NCI-H1417 treated with DMSO at 0.1 percent for 48 hours (cell line): ENCODE data around the gene C2orf81.
"Not testable (repeated sequence)": the region's sequence is repeated elsewhere in the genome, so short reads cannot be mapped to it uniquely, and the experiment has no call there.

ENCODE experiments used
- DNase-seq: peaks from one replicate; lab custom pipeline; 2025; lab: John Stamatoyannopoulos, UW

The C2orf81 gene

DNA sequence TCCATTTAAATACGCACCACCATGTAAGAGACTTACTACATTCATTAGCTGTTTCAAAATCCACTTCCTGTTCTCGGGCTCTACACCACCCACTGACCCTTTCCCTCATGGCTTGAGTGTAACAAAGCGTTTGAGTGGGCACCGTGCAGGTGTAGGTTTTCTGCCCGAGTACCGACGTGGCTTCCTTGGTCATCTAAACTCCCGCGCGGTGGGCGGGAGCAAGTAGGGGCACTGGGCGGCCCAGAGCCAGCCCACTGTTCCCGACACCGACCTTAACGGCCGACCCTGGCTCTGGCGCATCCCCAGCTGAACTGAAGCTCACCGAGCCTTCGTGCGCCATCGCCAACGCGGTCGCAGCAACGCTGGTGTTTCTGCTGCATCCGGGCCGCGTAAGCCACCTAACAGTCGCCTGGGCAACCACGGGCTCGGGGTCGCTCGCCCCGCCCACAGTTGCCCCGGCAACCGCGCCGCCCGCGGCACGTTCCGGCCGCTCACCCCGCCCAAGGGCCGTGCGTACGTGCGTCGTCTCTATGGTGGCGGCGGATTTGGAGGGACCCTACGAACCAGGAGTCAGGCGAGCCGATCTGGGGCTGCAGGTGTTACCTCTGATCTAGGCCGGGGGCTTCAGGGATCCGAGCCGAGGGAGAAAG lies at the start of gene C2orf81, which contains the start of gene WDR54:
Gene C2orf81, minus strand, starts transcription at position 399 of the 650 bp plus-strand sequence. Its CDS starts 59 bp downstream, at position 340.
Gene WDR54, plus strand, starts transcription at position 510 of the 650 bp plus-strand sequence. CDS start 424 bp downstream, outside the sequence.
- peak; percentile 90 for DNase-seq

- DNase-seq = not testable (repeated sequence)
Measured at GRCh38 chr2:74470742-74471141, 49.3 kb upstream of the C2orf81 start.

- no peak for DNase-seq
Measured at GRCh38 chr2:74464406-74464805, 43.0 kb upstream of the C2orf81 start.

DNA sequence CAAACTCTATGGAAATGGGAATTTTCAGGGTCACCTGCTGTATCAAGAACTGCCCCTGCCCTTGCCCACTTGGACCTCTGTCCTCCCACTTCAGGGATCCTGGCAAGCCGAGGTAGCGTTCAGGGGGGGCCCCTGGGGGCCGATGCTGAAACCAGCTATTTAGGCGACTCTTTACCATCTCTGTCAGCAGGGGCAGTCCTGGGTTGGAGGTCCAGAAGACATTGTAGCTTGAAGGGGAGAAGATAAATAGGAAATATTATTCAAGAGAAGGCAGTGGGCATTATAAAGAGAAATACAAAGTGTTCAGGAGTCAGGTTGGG lies 41.3 kb upstream of the C2orf81 start:
- no peak for DNase-seq

GRCh38 chr2:74462054-74462785 lies 40.8 kb upstream of the C2orf81 start:
- no peak for DNase-seq

DNA sequence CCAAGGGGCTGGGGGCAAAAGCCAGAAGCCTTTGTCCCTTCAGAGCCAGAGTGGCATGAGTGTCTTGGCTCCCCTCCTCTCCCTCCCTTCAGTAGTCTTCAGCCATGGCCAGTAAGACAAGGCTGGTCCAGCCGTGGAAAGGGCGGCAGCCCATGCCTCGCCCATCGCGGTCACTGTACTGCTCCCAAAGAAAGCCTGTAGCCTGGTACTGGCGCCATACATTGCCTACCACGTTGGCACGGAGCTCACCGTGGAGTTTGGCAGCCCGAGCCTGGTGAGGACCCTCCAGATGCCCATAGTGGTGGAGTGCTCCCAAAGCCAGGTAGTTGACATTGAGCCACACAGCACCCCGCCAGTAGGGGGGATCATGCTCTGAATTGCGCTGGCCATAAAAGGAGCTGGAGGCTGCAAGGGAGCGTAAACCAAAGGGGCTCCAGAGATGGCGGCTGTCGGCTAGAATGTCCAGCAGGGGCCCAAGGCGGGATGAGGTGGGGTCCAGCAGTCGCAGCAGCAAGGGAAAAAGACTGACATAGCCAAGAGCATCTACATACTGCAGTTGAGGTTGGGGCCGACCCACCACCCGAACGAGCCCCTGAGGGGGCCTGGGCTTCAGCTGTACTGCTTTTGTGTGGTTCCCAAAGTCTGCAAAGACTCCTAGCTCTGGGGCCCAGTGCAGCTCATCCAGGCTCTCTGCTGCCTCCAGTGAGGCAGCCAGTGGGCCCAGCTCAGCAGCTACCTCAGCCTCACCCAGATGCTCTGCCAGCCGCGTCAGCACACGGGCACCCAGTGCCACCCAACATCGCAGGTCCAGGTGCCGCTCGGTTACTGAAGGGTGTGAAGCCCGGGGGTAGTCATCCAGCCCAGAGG lies 40.0 kb upstream of the C2orf81 start:
- no peak for DNase-seq

DNA sequence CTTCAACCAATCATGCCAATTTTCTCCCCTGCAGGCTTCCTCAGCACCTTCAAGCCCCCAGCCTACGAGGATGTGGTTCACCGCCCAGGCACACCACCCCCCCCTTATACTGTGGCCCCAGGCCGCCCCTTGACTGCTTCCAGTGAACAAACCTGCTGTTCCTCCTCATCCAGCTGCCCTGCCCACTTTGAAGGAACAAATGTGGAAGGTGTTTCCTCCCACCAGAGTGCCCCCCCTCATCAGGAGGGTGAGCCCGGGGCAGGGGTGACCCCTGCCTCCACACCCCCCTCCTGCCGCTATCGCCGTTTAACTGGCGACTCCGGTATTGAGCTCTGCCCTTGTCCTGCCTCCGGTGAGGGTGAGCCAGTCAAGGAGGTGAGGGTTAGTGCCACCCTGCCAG lies 38.8 kb upstream of the C2orf81 start:
- not testable (repeated sequence) for DNase-seq

GRCh38 chr2:74459503-74460118 lies 38.2 kb upstream of the C2orf81 start:
- not testable (repeated sequence) for DNase-seq

- no peak for DNase-seq
Measured at GRCh38 chr2:74458938-74459363, 37.5 kb upstream of the C2orf81 start.

DNA sequence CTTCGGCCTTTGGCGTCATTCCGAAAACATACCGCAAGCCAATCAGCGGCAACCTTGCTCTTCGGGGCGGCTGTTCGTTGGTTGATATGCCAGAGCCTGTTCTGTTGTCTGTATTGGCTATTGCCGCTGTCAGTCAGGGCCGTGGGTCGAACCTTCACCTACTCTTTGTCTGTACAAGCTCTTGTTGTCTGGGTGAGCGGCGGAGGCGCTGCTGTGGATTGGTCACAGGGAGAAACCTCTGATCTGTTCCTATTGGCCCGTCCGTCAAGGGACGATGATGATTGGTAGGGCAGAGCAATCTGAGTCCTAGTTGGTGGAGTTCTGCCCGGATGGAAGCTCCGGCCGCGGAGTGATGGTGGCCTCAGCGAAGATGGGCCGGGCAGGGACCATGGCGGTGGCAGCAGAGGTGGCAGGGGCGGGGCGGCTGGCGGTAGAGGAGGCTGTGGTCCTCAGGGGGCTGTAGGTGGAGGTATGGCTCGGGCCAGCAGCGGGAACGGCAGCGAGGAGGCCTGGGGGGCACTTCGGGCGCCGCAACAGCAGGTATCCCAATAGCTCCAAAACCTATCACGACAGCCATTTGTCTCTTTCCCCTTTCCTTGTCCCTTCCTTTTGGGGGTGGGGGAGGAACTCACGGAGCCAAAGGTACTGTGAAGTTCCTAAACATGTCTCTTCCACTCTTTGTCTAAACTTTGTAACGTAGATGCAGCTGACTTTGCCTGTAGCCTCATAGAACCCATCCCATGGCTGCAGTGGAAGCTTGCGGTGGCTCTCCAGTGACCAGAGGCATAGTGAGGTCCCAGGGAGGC lies 36.9 kb upstream of the C2orf81 start, which contains the start of gene WBP1:
Gene WBP1, plus strand, starts transcription at position 307 of the 806 bp plus-strand sequence. Its CDS starts 165 bp downstream, at position 472.
- DNase-seq = peak; percentile 100

- no peak for DNase-seq
Measured at GRCh38 chr2:74457549-74458131, 36.2 kb upstream of the C2orf81 start.

DNA sequence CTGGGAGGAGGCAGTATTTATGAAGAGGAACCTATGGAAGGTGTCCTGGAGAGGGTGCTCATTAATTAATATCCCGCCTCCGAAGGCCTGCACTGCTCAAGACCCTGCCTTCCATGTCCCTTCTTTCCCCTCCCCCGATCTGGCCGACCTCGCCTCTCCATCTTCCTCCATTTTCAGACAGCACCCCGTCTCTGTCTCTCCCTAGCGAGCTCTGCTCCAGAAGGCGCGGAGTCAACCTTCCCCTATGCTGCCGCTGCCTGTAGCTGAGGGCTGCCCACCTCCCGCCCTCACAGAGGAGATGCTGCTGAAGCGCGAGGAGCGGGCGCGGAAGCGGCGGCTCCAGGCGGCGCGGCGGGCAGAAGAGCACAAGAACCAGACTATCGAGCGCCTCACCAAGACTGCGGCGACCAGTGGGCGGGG lies 35.7 kb upstream of the C2orf81 start:
- peak; percentile 41 for DNase-seq

DNA sequence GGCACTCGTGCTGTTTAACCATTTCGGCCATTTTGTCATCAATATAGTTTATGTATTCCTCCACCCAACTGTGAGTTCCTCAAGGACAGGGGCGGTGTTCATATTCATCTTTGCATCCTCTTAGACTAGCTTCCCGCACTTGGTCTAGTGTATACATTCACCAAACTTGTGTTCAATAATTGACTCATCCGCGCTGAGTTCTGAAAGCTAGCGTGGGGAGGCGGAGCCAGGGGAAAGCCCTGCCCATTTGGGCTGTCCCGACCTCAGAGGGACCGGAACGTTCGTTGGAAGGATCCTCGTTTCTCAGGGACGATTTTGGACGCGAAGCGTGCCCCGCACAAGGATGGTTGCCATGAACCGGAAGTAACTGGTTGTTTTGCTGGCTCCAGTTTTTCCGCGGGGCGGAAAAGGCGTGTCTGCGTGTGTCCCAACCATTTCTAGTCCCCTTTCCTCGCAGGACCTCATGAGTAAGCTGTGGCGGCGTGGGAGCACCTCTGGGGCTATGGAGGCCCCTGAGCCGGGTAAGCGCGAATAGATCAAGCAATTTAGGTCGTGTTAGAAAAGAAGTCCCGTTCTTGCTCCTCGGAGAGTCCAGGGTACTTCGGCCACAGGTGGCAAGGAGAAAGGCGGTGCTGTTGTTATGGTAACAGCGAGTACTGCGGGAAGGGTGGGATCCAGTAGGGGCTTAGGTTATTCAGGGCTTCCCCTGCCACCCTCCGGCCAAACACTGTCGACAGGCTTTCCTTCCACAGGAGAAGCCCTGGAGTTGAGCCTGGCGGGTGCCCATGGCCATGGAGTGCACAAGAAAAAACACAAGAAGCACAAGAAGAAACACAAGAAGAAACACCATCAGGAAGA lies 33.5 kb upstream of the C2orf81 start, which contains the start of gene INO80B:
Gene INO80B, plus strand, starts transcription at position 434 of the 858 bp plus-strand sequence. Its CDS starts 30 bp downstream, at position 464.
- DNase-seq = peak; percentile 96

GRCh38 chr2:74450570-74451190 lies 29.3 kb upstream of the C2orf81 start:
- DNase-seq = no peak

DNA sequence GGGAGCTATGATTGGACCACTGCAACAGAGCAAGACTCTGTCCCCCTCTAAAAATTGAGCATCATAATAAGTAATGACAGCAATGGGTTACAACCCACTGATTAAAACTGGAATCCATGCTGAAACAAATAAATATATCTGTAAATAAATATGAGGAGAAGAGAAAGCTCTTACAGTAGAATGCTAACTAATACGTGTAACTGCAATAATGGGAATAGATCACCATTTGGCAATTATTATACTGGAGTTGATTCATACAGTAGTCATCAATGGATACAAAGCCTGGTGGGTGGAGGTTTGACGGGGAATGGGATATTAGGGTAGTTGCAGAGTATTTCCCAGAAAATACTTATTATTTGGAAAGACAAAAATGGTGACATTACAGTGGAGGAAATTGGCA lies 27.4 kb upstream of the C2orf81 start:
- no peak for DNase-seq

DNA sequence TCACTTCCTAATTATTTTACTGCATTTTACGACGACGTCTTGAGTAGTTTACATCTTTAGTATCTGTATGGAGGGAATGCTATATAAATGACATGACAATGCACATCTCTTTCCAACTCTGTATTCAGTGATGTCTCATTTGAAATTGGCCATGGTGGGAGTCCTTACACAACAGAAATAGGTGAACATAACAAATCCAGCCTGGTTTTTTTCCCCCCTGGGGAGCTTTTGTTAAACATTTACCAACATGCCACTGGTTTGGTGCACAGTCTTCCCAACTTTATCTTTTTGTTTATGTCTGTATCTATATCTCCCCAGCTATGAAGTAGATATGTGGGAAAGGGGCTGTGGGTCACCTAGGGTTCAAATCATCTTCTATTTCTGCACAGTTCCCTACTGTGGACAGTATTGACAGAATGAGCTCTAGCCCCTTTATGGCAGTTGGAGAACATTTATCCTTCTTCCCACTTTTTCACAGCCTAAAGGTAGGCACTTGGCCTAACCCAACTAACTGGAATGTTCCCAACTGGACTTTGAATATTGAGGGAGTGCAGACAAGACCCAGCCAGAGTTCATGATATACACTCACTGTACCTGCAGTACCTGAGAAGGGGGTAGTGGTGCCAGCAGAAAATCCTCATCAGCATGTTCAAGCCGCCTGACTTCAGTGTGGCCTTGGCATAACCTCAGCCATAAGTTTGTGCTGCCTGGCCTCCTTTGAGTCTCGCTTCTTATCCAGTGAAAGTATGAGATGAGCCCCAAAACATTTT lies 26.0 kb upstream of the C2orf81 start:
- no peak for DNase-seq

DNA sequence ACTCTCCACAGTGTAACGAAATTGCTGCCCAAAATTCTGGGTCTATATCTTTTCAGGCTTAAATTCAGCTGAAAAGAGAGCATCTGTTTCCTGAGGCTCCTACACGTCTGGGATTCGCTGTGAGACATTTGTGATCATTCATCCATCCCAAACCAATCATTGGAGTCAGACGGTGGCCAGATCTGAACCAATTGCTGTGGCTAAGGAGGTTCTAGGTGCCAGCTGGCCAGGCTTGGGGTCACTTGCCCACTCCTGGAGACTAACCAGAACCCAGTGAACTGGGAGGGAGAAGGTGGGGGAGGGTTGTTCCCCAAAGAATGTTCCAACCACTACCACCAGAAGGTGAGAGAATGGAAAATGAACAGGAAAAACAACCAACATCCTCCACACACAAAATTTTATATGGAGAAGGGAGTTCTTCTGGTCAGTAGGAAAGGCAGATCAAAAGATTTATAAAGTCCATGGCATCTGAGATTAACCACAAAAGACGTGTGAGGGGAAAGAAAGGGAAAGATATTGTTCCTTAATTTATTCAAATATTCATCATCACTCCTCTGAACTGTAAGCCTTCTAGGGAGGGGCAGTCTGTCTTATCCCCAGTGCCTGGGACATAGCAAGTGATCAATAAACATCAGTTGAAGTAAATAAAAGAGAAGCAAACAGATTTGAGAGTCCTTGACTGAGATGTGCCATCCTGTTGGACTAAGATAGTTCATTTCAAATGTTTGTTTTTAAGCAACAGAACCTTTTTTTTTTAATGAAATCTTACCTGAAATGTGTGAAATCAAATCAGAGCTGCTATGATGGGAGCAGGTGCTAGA lies 23.3 kb upstream of the C2orf81 start:
- DNase-seq = no peak
